SH-SY5Y (cell line): ENCODE results near the gene TP53I11.

Experiments
- GATA2 ChIP-seq: IDR thresholded peaks from 2 replicates; pipeline ENCODE4 v1.6.1; 2011; ENCODE audit warnings: mild to moderate bottlenecking, low read depth, low read length
- GATA3 ChIP-seq: IDR thresholded peaks from 2 replicates; pipeline ENCODE4 v1.6.1; 2011; ENCODE audit warnings: low read depth, mild to moderate bottlenecking, low read length, moderate library complexity

- no peak for TF ChIP-seq GATA3
- no peak for TF ChIP-seq GATA2
Observed at GRCh38 chr11:44993971-44994704, 43.5 kb upstream of the TP53I11 start.
